Activated T-cell treated with anti-CD3 and anti-CD28 coated beads for 1 hour (primary cell): ENCODE results near the gene FLYWCH1.

Experiments used
- DNase-seq: peaks from one replicate; pipeline ENCODE4 v3.0.0-alpha.2; 2020; ENCODE audit warnings: low read depth

The FLYWCH1 gene

GRCh38 chr16:2952679-2953078, 40.9 kb downstream of the FLYWCH1 start:
- DNase-seq = no peak

- DNase-seq = no peak
These were observed 42.2 kb downstream of the FLYWCH1 start for GRCh38 chr16:2953706-2954627.

GRCh38 chr16:2954656-2955381, 43.1 kb downstream of the FLYWCH1 start:
- no peak for DNase-seq

- no peak for DNase-seq
These were observed 43.7 kb downstream of the FLYWCH1 start for GRCh38 chr16:2955438-2955778.

GRCh38 chr16:2955779-2956578, 44.2 kb downstream of the FLYWCH1 start:
- no peak for DNase-seq

- no peak for DNase-seq
These were observed 44.8 kb downstream of the FLYWCH1 start for GRCh38 chr16:2956579-2956956.

GRCh38 chr16:2959206-2959605, 47.5 kb downstream of the FLYWCH1 start:
- no peak for DNase-seq

GRCh38 chr16:2960183-2961010, 48.7 kb downstream of the FLYWCH1 start:
- DNase-seq = no peak

GRCh38 chr16:2962334-2963073, 50.8 kb downstream of the FLYWCH1 start:
- no peak for DNase-seq

- no peak for DNase-seq
These were observed 51.5 kb downstream of the FLYWCH1 start for GRCh38 chr16:2963074-2963722.

- no peak for DNase-seq
These were observed 52.2 kb downstream of the FLYWCH1 start, which contains the start of gene KREMEN2 for GRCh38 chr16:2963723-2964474. TSS of gene KREMEN2 (plus strand) at chr16:2964275. CDS start at chr16:2964521, 246 bp downstream.

- no peak for DNase-seq
These were observed 53.0 kb downstream of the FLYWCH1 start for GRCh38 chr16:2964475-2965336.

- no peak for DNase-seq
These were observed 54.5 kb downstream of the FLYWCH1 start for GRCh38 chr16:2966043-2966807.

- no peak for DNase-seq
These were observed 55.1 kb downstream of the FLYWCH1 start for GRCh38 chr16:2966808-2967191.

- no peak for DNase-seq
These were observed 55.5 kb downstream of the FLYWCH1 start for GRCh38 chr16:2967211-2967631.

- no peak for DNase-seq
These were observed 56.0 kb downstream of the FLYWCH1 start for GRCh38 chr16:2967721-2968161.

GRCh38 chr16:2968368-2968737, 56.6 kb downstream of the FLYWCH1 start:
- no peak for DNase-seq
